HG02938 (cell line): ENCODE results near the gene MBD6.
"Not testable (repeated sequence)": the region's sequence is repeated elsewhere in the genome, so short reads cannot be mapped to it uniquely, and the experiment has no call there.

Source experiments
- ATAC-seq: cut with Tn5 transposase; IDR thresholded peaks from one replicate; pipeline ENCODE4 v1.9.1; 2021; ENCODE audit warnings: mild to moderate bottlenecking, moderate library complexity; ENCODE audit not compliant: unreplicated experiment

MBD6 gene

GRCh38 chr12:57488402-57489156 lies 34.0 kb upstream of the MBD6 start:
- no peak for ATAC-seq

GRCh38 chr12:57489157-57489641 lies 33.4 kb upstream of the MBD6 start:
- no peak for ATAC-seq

- no peak for ATAC-seq
These were observed 32.5 kb upstream of the MBD6 start for GRCh38 chr12:57490126-57490525.

GRCh38 chr12:57491393-57492280 lies 31.0 kb upstream of the MBD6 start:
- ATAC-seq, result no peak

GRCh38 chr12:57495051-57495701 lies 27.4 kb upstream of the MBD6 start:
- not testable (repeated sequence) for ATAC-seq

GRCh38 chr12:57496822-57497221 lies 25.8 kb upstream of the MBD6 start:
- no peak for ATAC-seq

- no peak for ATAC-seq
These were observed 25.1 kb upstream of the MBD6 start for GRCh38 chr12:57497223-57498131.

- ATAC-seq, result no peak
These were observed 24.5 kb upstream of the MBD6 start for GRCh38 chr12:57498132-57498502.

- no peak for ATAC-seq
These were observed 24.1 kb upstream of the MBD6 start for GRCh38 chr12:57498571-57498970.

GRCh38 chr12:57500213-57500612 lies 22.4 kb upstream of the MBD6 start:
- ATAC-seq, result no peak

GRCh38 chr12:57502311-57502969 lies 20.2 kb upstream of the MBD6 start:
- ATAC-seq, result not testable (repeated sequence)

GRCh38 chr12:57506541-57506940 lies 16.1 kb upstream of the MBD6 start:
- ATAC-seq, result not testable (repeated sequence)

GRCh38 chr12:57507796-57508195 lies 14.8 kb upstream of the MBD6 start:
- ATAC-seq, result not testable (repeated sequence)

- no peak for ATAC-seq
These were observed 11.5 kb upstream of the MBD6 start for GRCh38 chr12:57511161-57511560.

GRCh38 chr12:57511588-57512325 lies 10.9 kb upstream of the MBD6 start:
- ATAC-seq, result no peak

- no peak for ATAC-seq
These were observed 10.0 kb upstream of the MBD6 start for GRCh38 chr12:57512665-57513064.

GRCh38 chr12:57513266-57513665 lies 9.4 kb upstream of the MBD6 start:
- ATAC-seq, result no peak

GRCh38 chr12:57513677-57514076 lies 8.9 kb upstream of the MBD6 start:
- not testable (repeated sequence) for ATAC-seq

GRCh38 chr12:57514246-57514645 lies 8.4 kb upstream of the MBD6 start:
- not testable (repeated sequence) for ATAC-seq
